Astrocyte (in vitro differentiated cells and primary cell): Measurements from ENCODE around the gene CCDC38. TPM values are rescaled to one million over a fixed set of nuclear protein-coding genes. Genes with fewer than 3 reads are reported as not detected.

Experiments
- DNase-seq: peaks from one replicate; pipeline ENCODE4 v3.0.0-alpha.2; 2010; ENCODE audit warnings: low read depth
- FAIRE-seq: peaks from 2 replicates; lab custom pipeline; 2011; peaks lifted over from hg19 to GRCh38; lab: Jason Lieb, UNC
- H2AFZ ChIP-seq: 2 replicates; pipeline ENCODE4 v1.6.0; 2012; ENCODE audit warnings: low read depth, low read length, inconsistent platforms
- H3K27ac ChIP-seq: 2 replicates; pipeline ENCODE4 v1.5.1; 2011; ENCODE audit warnings: low read depth, low read length, inconsistent platforms
- H3K27me3 ChIP-seq: 2 replicates; pipeline ENCODE4 v1.6.0; 2011; ENCODE audit warnings: low read length, inconsistent platforms; ENCODE audit not compliant: insufficient read depth
- H3K36me3 ChIP-seq: 2 replicates; pipeline ENCODE4 v1.5.1; 2011; ENCODE audit warnings: low read length, inconsistent platforms; ENCODE audit not compliant: insufficient read depth
- H3K4me1 ChIP-seq: 2 replicates; pipeline ENCODE4 v1.5.1; 2011; ENCODE audit warnings: low read length, inconsistent platforms; ENCODE audit not compliant: insufficient read depth
- H3K4me2 ChIP-seq: 2 replicates; pipeline ENCODE4 v1.6.0; 2012; ENCODE audit warnings: low read length, inconsistent platforms
- H3K4me3 ChIP-seq: 2 replicates; pipeline ENCODE4 v1.5.1; 2011; ENCODE audit warnings: low read depth, mild to moderate bottlenecking, low read length, inconsistent platforms; ENCODE audit not compliant: insufficient read depth
- H3K79me2 ChIP-seq: 2 replicates; pipeline ENCODE4 v1.6.0; 2012; ENCODE audit warnings: mild to moderate bottlenecking, low read length, inconsistent platforms; ENCODE audit not compliant: insufficient read depth
- H3K9ac ChIP-seq: 2 replicates; pipeline ENCODE4 v1.6.0; 2012; ENCODE audit warnings: mild to moderate bottlenecking, low read length, inconsistent platforms
- H3K9me3 ChIP-seq: 2 replicates; pipeline ENCODE4 v1.5.1; 2012; ENCODE audit warnings: low read depth, mild to moderate bottlenecking, low read length, inconsistent platforms; ENCODE audit not compliant: insufficient read depth
- H4K20me1 ChIP-seq: 2 replicates; pipeline ENCODE4 v1.6.0; 2012; ENCODE audit warnings: low read length, inconsistent platforms; ENCODE audit not compliant: insufficient read depth
- H3K27ac Mint-ChIP-seq: one replicate; pipeline ENCODE4 v1.8.0; 2021; ENCODE audit warnings: mild to moderate bottlenecking, mixed read lengths; ENCODE audit not compliant: unreplicated experiment
- H3K27me3 Mint-ChIP-seq: one replicate; pipeline ENCODE4 v1.8.0; 2021; ENCODE audit warnings: low read depth, mixed read lengths; ENCODE audit not compliant: unreplicated experiment
- H3K36me3 Mint-ChIP-seq: one replicate; pipeline ENCODE4 v1.8.0; 2021; ENCODE audit warnings: low read depth, mixed read lengths; ENCODE audit not compliant: unreplicated experiment
- H3K4me1 Mint-ChIP-seq: one replicate; pipeline ENCODE4 v1.8.0; 2021; ENCODE audit warnings: low read depth, mixed read lengths; ENCODE audit not compliant: unreplicated experiment
- H3K4me3 Mint-ChIP-seq: one replicate; pipeline ENCODE4 v1.8.0; 2021; ENCODE audit warnings: mild to moderate bottlenecking, moderate library complexity, mixed read lengths; ENCODE audit not compliant: unreplicated experiment
- H3K9me3 Mint-ChIP-seq: one replicate; pipeline ENCODE4 v1.8.0; 2021; ENCODE audit warnings: mild to moderate bottlenecking, mixed read lengths; ENCODE audit not compliant: unreplicated experiment
- EZH2 ChIP-seq: IDR thresholded peaks from 2 replicates; pipeline ENCODE4 v1.6.1; 2012; ENCODE audit warnings: mild to moderate bottlenecking, low read length, inconsistent platforms; ENCODE audit not compliant: insufficient read depth
- total RNA-seq: library from RNA; stranded (reverse); gene quantifications from 2 replicates; pipeline ENCODE4 v1.2.1, GENCODE V29; 2021
- TF ChIP-seq, protein P1 (sequence below): IDR thresholded peaks from 2 replicates; pipeline ENCODE4 v1.5.1; 2011; ENCODE audit warnings: low read depth, mild to moderate bottlenecking, inconsistent platforms, low read length, moderate library complexity; ENCODE audit not compliant: insufficient read depth

The CCDC38 gene
- total RNA-seq, 1 donor from 2014 or later: 0.07 TPM

GRCh38 chr12:95881331-95881955 lies 61.0 kb downstream of the CCDC38 start:
- peaks cover 11% of the 10 kb centered on the region for H3K4me1 ChIP-seq
- Mint-ChIP-seq H3K36me3 (peaks cover 2% of the 10 kb centered on the region), H3K27ac (no peak overlapping the region), H3K27me3 (no peaks in the 10 kb centered on the region), H3K4me1 (peaks cover 13% of the 10 kb centered on the region), H3K4me3 (no peak overlapping the region), H3K9me3 (no peaks in the 10 kb centered on the region)
- H3K4me2 ChIP-seq: peak overlapping the region; percentile 58
- DNase-seq (peak; percentile 29), FAIRE-seq (no peak)
- H3K79me2 ChIP-seq: no peaks in the 10 kb centered on the region
- H4K20me1 ChIP-seq: no peaks in the 10 kb centered on the region
- peaks cover 3% of the 10 kb centered on the region for H3K9me3 ChIP-seq
- TF ChIP-seq EZH2: no peak
- TF ChIP-seq, protein P1, sequence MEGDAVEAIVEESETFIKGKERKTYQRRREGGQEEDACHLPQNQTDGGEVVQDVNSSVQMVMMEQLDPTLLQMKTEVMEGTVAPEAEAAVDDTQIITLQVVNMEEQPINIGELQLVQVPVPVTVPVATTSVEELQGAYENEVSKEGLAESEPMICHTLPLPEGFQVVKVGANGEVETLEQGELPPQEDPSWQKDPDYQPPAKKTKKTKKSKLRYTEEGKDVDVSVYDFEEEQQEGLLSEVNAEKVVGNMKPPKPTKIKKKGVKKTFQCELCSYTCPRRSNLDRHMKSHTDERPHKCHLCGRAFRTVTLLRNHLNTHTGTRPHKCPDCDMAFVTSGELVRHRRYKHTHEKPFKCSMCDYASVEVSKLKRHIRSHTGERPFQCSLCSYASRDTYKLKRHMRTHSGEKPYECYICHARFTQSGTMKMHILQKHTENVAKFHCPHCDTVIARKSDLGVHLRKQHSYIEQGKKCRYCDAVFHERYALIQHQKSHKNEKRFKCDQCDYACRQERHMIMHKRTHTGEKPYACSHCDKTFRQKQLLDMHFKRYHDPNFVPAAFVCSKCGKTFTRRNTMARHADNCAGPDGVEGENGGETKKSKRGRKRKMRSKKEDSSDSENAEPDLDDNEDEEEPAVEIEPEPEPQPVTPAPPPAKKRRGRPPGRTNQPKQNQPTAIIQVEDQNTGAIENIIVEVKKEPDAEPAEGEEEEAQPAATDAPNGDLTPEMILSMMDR: no peak
- H3K27me3 ChIP-seq: no peaks in the 10 kb centered on the region
- no peak overlapping the region for H3K4me3 ChIP-seq
- no peaks in the 10 kb centered on the region for H3K36me3 ChIP-seq
- peak overlapping the region; percentile 26 for H2AFZ ChIP-seq
- peak overlapping the region; percentile 34 for H3K27ac ChIP-seq
- no peak overlapping the region for H3K9ac ChIP-seq

DNA sequence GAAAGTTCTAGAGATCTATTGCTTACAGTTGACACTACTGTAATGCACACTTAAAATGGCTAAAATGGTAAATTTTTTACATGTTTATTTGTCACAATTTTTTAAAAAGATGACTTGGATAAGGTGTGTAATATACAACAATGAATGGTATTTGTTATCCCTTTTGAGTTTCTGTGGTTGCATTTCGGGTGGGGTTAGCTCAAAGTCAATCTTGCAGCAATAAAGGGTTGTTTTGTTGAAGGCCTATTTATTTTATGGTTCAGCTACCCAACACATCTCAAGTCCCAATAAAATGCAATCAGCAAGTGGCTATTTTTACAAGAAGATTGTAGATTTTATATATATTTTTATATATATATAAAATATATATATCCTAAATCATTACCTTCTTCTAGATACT lies 61.5 kb downstream of the CCDC38 start:
- no peak overlapping the region for H3K27ac Mint-ChIP-seq
- Histone ChIP-seq H3K9me3 (peaks cover 3% of the 10 kb centered on the region), H3K4me2 (no peak overlapping the region), H2AFZ (no peak overlapping the region), H3K79me2 (no peaks in the 10 kb centered on the region), H3K27me3 (no peaks in the 10 kb centered on the region), H3K36me3 (no peaks in the 10 kb centered on the region), H4K20me1 (no peaks in the 10 kb centered on the region), H3K4me3 (no peak overlapping the region), H3K9ac (no peak overlapping the region), H3K4me1 (peaks cover 11% of the 10 kb centered on the region), H3K27ac (no peak overlapping the region)
- H3K9me3 Mint-ChIP-seq: no peaks in the 10 kb centered on the region
- H3K27me3 Mint-ChIP-seq: no peaks in the 10 kb centered on the region
- no peak for FAIRE-seq
- H3K36me3 Mint-ChIP-seq: peaks cover 2% of the 10 kb centered on the region
- DNase-seq: no peak
- no peak for TF ChIP-seq EZH2
- TF ChIP-seq, protein P1: no peak
- H3K4me3 Mint-ChIP-seq: no peak overlapping the region
- peaks cover 13% of the 10 kb centered on the region for H3K4me1 Mint-ChIP-seq

- no peaks in the 10 kb centered on the region for H3K9me3 ChIP-seq
- no peak overlapping the region for H3K9ac ChIP-seq
- no peaks in the 10 kb centered on the region for H4K20me1 ChIP-seq
- no peaks in the 10 kb centered on the region for H3K36me3 ChIP-seq
- DNase-seq: no peak
- no peak overlapping the region for H2AFZ ChIP-seq
- no peak overlapping the region for H3K4me2 ChIP-seq
- no peak overlapping the region for H3K27ac ChIP-seq
- H3K27ac Mint-ChIP-seq: no peak overlapping the region
- H3K4me3 ChIP-seq: no peak overlapping the region
- H3K4me1 ChIP-seq: peaks cover 11% of the 10 kb centered on the region
- no peaks in the 10 kb centered on the region for H3K27me3 Mint-ChIP-seq
- no peaks in the 10 kb centered on the region for H3K79me2 ChIP-seq
- peaks cover 4% of the 10 kb centered on the region for H3K36me3 Mint-ChIP-seq
- H3K9me3 Mint-ChIP-seq: no peaks in the 10 kb centered on the region
- H3K4me1 Mint-ChIP-seq: peaks cover 13% of the 10 kb centered on the region
- FAIRE-seq: no peak
- H3K4me3 Mint-ChIP-seq: no peak overlapping the region
- H3K27me3 ChIP-seq: no peaks in the 10 kb centered on the region
- TF ChIP-seq, protein P1: no peak
- TF ChIP-seq EZH2: no peak
Observed at GRCh38 chr12:95877622-95878021, 64.8 kb downstream of the CCDC38 start.
